Measurements from ENCODE around the gene CTNNBL1.

GRCh38 chr20:37700301-37700700, 6.5 kb downstream of the CTNNBL1 start:
- TF ChIP-seq GATA2 (IDR thresholded peaks at IDR 0.05; ENCODE audit: low read depth, low read length) (no peak), GATA3 (IDR thresholded peaks at IDR 0.05; ENCODE audit: low read depth, low read length) (no peak)
